HG03060 (cell line): ENCODE measurements around the gene MRPL32.

Experiments
- ATAC-seq: cut with Tn5 transposase; IDR thresholded peaks from one replicate; pipeline ENCODE4 v1.9.1; 2021; ENCODE audit warnings: low read depth, moderate number of reproducible peaks; ENCODE audit not compliant: unreplicated experiment

The MRPL32 gene

GRCh38 chr7:42961170-42961569 is 29.0 kb downstream of the MRPL32 start:
- no peak for ATAC-seq

GRCh38 chr7:42964293-42964692 is 32.1 kb downstream of the MRPL32 start:
- no peak for ATAC-seq

- no peak for ATAC-seq
Measured at GRCh38 chr7:42964849-42965805, 33.0 kb downstream of the MRPL32 start.

GRCh38 chr7:42967391-42967790 is 35.2 kb downstream of the MRPL32 start:
- no peak for ATAC-seq

GRCh38 chr7:42972699-42973500 is 40.7 kb downstream of the MRPL32 start:
- no peak for ATAC-seq

- ATAC-seq = no peak
Measured at GRCh38 chr7:42976371-42976770, 44.2 kb downstream of the MRPL32 start.

GRCh38 chr7:42978496-42978895 is 46.3 kb downstream of the MRPL32 start:
- ATAC-seq = no peak

- ATAC-seq = no peak
Measured at GRCh38 chr7:42980084-42980483, 47.9 kb downstream of the MRPL32 start.

- ATAC-seq = no peak
Measured at GRCh38 chr7:42980514-42980913, 48.3 kb downstream of the MRPL32 start.

GRCh38 chr7:42981601-42982000 is 49.4 kb downstream of the MRPL32 start:
- ATAC-seq = no peak

- no peak for ATAC-seq
Measured at GRCh38 chr7:42982604-42983115, 50.5 kb downstream of the MRPL32 start.

- ATAC-seq = no peak
Measured at GRCh38 chr7:42984137-42984536, 52.0 kb downstream of the MRPL32 start.

GRCh38 chr7:42986213-42986612 is 54.0 kb downstream of the MRPL32 start:
- no peak for ATAC-seq

- ATAC-seq = no peak
Measured at GRCh38 chr7:42986781-42987248, 54.6 kb downstream of the MRPL32 start.
